ENCODE measurements around the gene NRBF2. TPM values are rescaled to one million over a fixed set of nuclear protein-coding genes. Genes with fewer than 3 reads are reported as not detected.

The NRBF2 gene
- 10.5 and 17.9 TPM in 2 replicates for total RNA-seq

DNA sequence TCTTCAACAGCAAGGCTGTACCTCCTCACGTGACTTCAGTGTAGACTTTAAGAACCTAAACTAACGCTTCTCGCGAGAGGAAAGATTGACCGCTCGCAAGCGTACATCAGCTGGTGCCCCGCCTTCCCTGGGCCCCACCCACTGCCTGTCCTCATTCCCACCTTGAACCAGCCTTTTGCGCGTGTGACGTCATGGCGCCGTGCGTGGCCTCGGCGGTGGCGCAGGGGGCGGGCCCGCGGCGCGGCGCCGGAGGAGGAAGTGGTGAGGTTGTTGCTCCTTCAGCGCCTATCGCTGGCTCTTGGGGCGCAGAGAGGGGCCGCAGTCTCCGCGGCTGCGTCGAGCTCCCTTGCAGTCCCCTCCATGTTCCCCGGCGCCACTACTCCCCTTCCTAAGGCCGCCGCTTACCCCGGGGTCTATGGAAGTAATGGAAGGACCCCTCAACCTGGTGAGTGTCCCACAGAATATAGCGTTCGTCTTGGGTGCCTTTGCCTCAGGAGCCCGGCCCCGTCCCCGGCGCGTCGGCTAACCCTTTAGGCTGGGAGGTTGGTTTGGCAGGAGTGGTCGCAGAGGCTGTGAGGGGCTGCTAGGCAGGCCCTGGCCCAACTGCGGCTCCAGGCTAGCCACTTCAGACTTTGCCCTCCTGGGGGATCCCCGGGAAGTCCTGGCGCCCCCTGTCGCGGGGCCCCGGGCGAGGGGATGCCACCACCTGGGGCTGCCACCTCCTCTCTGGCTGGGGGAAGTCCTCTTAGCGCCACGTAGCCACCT, at the start of gene NRBF2:
TSS of gene NRBF2 (plus strand) at position 273 of the 765 bp plus-strand sequence. CDS start at position 416, 143 bp downstream.

Measured in bladder microvascular endothelial cell (primary cell).